OCI-LY3 (cell line): ENCODE results near the gene LIMD2.

ENCODE experiments used
- H2AFZ ChIP-seq: fragments of 200-600, 300-600 bp; shearing (Covaris generic); 2 replicates; pipeline ENCODE4 v1.6.0; 2014; ENCODE audit warnings: antibody characterized with exemption, low read depth, low read length
- H3K27ac ChIP-seq: fragments of 200-600, 300-600 bp; sonication (generic); 2 replicates; pipeline ENCODE4 v1.5.1; 2014; ENCODE audit warnings: mild to moderate bottlenecking, low read length, moderate library complexity, mixed read lengths
- H3K27me3 ChIP-seq: fragments of 200-600, 300-600 bp; sonication (generic); 2 replicates; pipeline ENCODE4 v1.6.1; 2014; ENCODE audit warnings: low read depth, low read length, mixed read lengths
- H3K36me3 ChIP-seq: fragments of 200-600, 300-600 bp; sonication (generic); replicated peaks from 2 replicates; pipeline ENCODE3; 2014; ENCODE audit warnings: low read depth, low read length, mixed read lengths
- H3K4me1 ChIP-seq: fragments of 300-600, 200-600 bp; sonication (generic); 2 replicates; pipeline ENCODE4 v1.6.1; 2014; ENCODE audit warnings: low read length, mixed read lengths
- H3K4me2 ChIP-seq: fragments of 200-600, 300-600 bp; sonication (generic); 2 replicates; pipeline ENCODE4 v1.6.1; 2014; ENCODE audit warnings: low read length, mixed read lengths
- H3K4me3 ChIP-seq: fragments of 300-600, 200-600 bp; sonication (generic); 2 replicates; pipeline ENCODE4 v1.5.1; 2014; ENCODE audit warnings: antibody characterized with exemption, mild to moderate bottlenecking, low read length, moderate library complexity
- H3K79me2 ChIP-seq: fragments of 300-600, 200-600 bp; shearing (Covaris generic); 2 replicates; pipeline ENCODE4 v1.6.1; 2014; ENCODE audit warnings: mild to moderate bottlenecking, low read length, mixed read lengths
- H3K9ac ChIP-seq: fragments of 300-600, 200-600 bp; shearing (Covaris generic); 2 replicates; pipeline ENCODE4 v1.6.0; 2014; ENCODE audit warnings: mild to moderate bottlenecking, low read length, moderate library complexity
- H3K9me3 ChIP-seq: fragments of 200-600, 300-600 bp; shearing (Covaris generic); 2 replicates; pipeline ENCODE4 v1.6.1; 2014; ENCODE audit warnings: low read length, mixed read lengths; ENCODE audit not compliant: insufficient read depth
- H4K20me1 ChIP-seq: fragments of 200-600, 300-600 bp; sonication (generic); 2 replicates; pipeline ENCODE4 v1.6.1; 2016; ENCODE audit warnings: low read length, mixed read lengths; ENCODE audit not compliant: insufficient read depth
- CTCF ChIP-seq: fragments of 200-600, 300-600 bp; sonication (generic); IDR thresholded peaks from 2 replicates; pipeline ENCODE4 v1.5.1; 2014; ENCODE audit warnings: antibody characterized with exemption, low read length, low read depth
- EZH2phosphoT487 ChIP-seq: fragments of 200-600 bp; shearing (Covaris generic); IDR thresholded peaks from 2 replicates; pipeline ENCODE4 v1.6.1; 2018; ENCODE audit warnings: antibody characterized with exemption, mixed run types, low read depth

LIMD2 gene

GRCh38 chr17:63688396-63689020 lies 11.4 kb downstream of the LIMD2 start:
- Histone ChIP-seq H3K9ac (no peak overlapping the region), H3K4me2 (peak overlapping the region; percentile 36), H2AFZ (no peak overlapping the region), H4K20me1 (no peaks in the 10 kb centered on the region), H3K27ac (no peak overlapping the region), H3K27me3 (no peaks in the 10 kb centered on the region), H3K4me3 (no peak overlapping the region), H3K79me2 (no peaks in the 10 kb centered on the region), H3K4me1 (peaks cover 34% of the 10 kb centered on the region), H3K9me3 (no peaks in the 10 kb centered on the region), H3K36me3 (peaks cover 13% of the 10 kb centered on the region)
- no peak for TF ChIP-seq EZH2phosphoT487
- TF ChIP-seq CTCF = peak; percentile 17

GRCh38 chr17:63686138-63686685 lies 13.7 kb downstream of the LIMD2 start:
- Histone ChIP-seq H3K36me3 (peaks cover 30% of the 10 kb centered on the region), H3K4me2 (peak overlapping the region; percentile 63), H3K4me1 (peaks cover 41% of the 10 kb centered on the region), H2AFZ (no peak overlapping the region), H3K9ac (no peak overlapping the region; the same call in 1 of the 2 replicates), H3K27ac (peak overlapping the region; percentile 42), H4K20me1 (no peaks in the 10 kb centered on the region), H3K79me2 (no peaks in the 10 kb centered on the region), H3K9me3 (no peaks in the 10 kb centered on the region), H3K27me3 (no peaks in the 10 kb centered on the region), H3K4me3 (peak overlapping the region; percentile 11)
- TF ChIP-seq EZH2phosphoT487 (no peak), CTCF (no peak)

- Histone ChIP-seq H2AFZ (no peak overlapping the region), H3K9me3 (no peaks in the 10 kb centered on the region), H3K4me2 (peak overlapping the region; percentile 63), H3K36me3 (peaks cover 30% of the 10 kb centered on the region), H3K27me3 (no peaks in the 10 kb centered on the region), H4K20me1 (no peaks in the 10 kb centered on the region), H3K4me3 (0 out of 2 replicates have a peak overlapping the region, but pooled peaks have one; percentile 11), H3K27ac (peak overlapping the region; percentile 42), H3K79me2 (no peaks in the 10 kb centered on the region), H3K9ac (no peak overlapping the region), H3K4me1 (peaks cover 41% of the 10 kb centered on the region)
- no peak for TF ChIP-seq CTCF
- no peak for TF ChIP-seq EZH2phosphoT487
Observed at GRCh38 chr17:63685578-63685977, 14.3 kb downstream of the LIMD2 start.

- no peak overlapping the region for H3K9ac ChIP-seq
- no peaks in the 10 kb centered on the region for H3K79me2 ChIP-seq
- H3K9me3 ChIP-seq = no peaks in the 10 kb centered on the region
- peaks cover 27% of the 10 kb centered on the region for H3K36me3 ChIP-seq
- no peak overlapping the region for H3K4me3 ChIP-seq
- H3K27me3 ChIP-seq = no peaks in the 10 kb centered on the region
- H3K27ac ChIP-seq = no peak overlapping the region
- peaks cover 41% of the 10 kb centered on the region for H3K4me1 ChIP-seq
- H4K20me1 ChIP-seq = no peaks in the 10 kb centered on the region
- no peak overlapping the region for H3K4me2 ChIP-seq
- TF ChIP-seq EZH2phosphoT487 (no peak), CTCF (no peak)
- H2AFZ ChIP-seq = no peak overlapping the region
Observed at GRCh38 chr17:63685041-63685440, 14.9 kb downstream of the LIMD2 start.
